ENCODE data around the gene TTC4. TPM values are rescaled to one million over a fixed set of nuclear protein-coding genes. Genes with fewer than 3 reads are reported as not detected.

Gene TTC4
- total RNA-seq, 1 experiment from 2014 or later = 34.7 TPM

GRCh38 chr1:54757833-54758232 is 42.2 kb downstream of the TTC4 start:
- Histone ChIP-seq H3K27ac (ENCODE audit: low read length) (no peak overlapping the region), H2AFZ (ENCODE audit: low read length) (no peak overlapping the region), H3K27me3 (ENCODE audit: low read length) (no peaks in the 10 kb centered on the region), H3K9me2 (replicated peaks; ENCODE audit: low read length) (no peaks in the 10 kb centered on the region), H3K4me2 (ENCODE audit: low read length) (no peak overlapping the region), H3F3A (ENCODE audit: low read length, unreplicated experiment) (no peaks in the 10 kb centered on the region), H3K4me3 (ENCODE audit: low read length) (no peak overlapping the region), H3K79me2 (ENCODE audit: low read length) (peaks cover 7% of the 10 kb centered on the region), H3K36me3 (ENCODE audit: low read depth, low read length) (no peaks in the 10 kb centered on the region), H3K9me3 (ENCODE audit: low read length) (no peaks in the 10 kb centered on the region), H3K9ac (ENCODE audit: low read length) (no peak overlapping the region), H3K4me1 (ENCODE audit: insufficient read depth, low read length) (no peaks in the 10 kb centered on the region), H4K20me1 (ENCODE audit: low read length) (no peaks in the 10 kb centered on the region)
- POLR2A ChIA-PET (ENCODE audit: unreplicated experiment) = no interaction called here
- no peak for DNase-seq
- no TSS peak for BruUV-seq (replicated peaks)
- intact Hi-C loops (cut with micrococcal nuclease) = no loop called here
- no peak for ATAC-seq
- TF ChIP-seq EZH2 (IDR thresholded peaks at IDR 0.05; ENCODE audit: low read length, unreplicated experiment) = no peak
- TF ChIP-seq EZH2phosphoT487 (IDR thresholded peaks at IDR 0.05; ENCODE audit: borderline replicate concordance, low read length) = no peak
- TF ChIP-seq CTCF (conservative IDR thresholded peaks at IDR 0.05; ENCODE audit: low read depth, low read length) = no peak
- CTCF ChIA-PET = no interaction called here

DNA sequence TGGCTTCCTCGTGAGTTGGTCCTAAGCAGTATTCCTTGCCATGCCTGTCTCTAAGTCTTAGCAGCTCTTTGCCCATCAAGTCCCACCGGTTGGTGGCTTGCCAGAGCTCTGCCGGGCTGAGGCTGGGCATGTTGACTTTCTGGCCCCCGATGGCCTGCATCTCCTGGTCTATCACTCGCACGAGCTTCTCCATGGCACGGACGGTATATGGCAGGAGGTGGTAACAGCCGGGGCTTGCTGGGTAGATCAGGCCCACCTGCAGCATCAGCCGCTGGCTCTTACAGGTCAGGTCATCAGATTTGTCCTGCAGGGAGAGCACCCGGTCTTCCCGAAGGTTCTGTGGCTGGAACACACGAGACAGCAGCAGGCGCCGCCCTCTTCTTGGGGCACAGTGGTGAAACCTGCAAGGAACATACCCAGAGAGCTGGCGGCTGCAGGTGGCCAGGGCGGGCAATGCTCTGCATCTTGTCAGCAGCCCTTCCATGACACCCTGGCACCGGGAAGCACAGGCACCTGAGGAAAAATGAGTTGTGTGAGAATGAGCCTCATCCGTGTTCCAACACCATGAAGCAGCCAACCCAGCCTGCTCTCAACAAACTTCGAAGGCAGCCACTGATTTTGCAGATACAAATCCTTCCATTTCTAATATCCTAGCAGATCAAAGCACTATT is 43.2 kb downstream of the TTC4 start:
- Histone ChIP-seq H3K27ac (ENCODE audit: low read length) (no peak overlapping the region), H3F3A (ENCODE audit: low read length, unreplicated experiment) (no peaks in the 10 kb centered on the region), H4K20me1 (ENCODE audit: low read length) (no peaks in the 10 kb centered on the region), H3K36me3 (ENCODE audit: low read depth, low read length) (no peaks in the 10 kb centered on the region), H3K4me3 (ENCODE audit: low read length) (no peak overlapping the region), H3K79me2 (ENCODE audit: low read length) (peaks cover 17% of the 10 kb centered on the region), H3K27me3 (ENCODE audit: low read length) (no peaks in the 10 kb centered on the region), H3K4me1 (ENCODE audit: insufficient read depth, low read length) (peaks cover 7% of the 10 kb centered on the region; the same call in 1 of the 2 replicates), H3K4me2 (ENCODE audit: low read length) (no peak overlapping the region), H2AFZ (ENCODE audit: low read length) (no peak overlapping the region), H3K9ac (ENCODE audit: low read length) (no peak overlapping the region), H3K9me2 (replicated peaks; ENCODE audit: low read length) (no peaks in the 10 kb centered on the region), H3K9me3 (ENCODE audit: low read length) (no peaks in the 10 kb centered on the region)
- ChIA-PET POLR2A (ENCODE audit: unreplicated experiment) (no interaction called here), CTCF (no interaction called here)
- intact Hi-C loops (cut with micrococcal nuclease) = no loop called here
- BruUV-seq (replicated peaks) = no TSS peak
- TF ChIP-seq CTCF (conservative IDR thresholded peaks at IDR 0.05; ENCODE audit: low read depth, low read length) (no peak), EZH2phosphoT487 (IDR thresholded peaks at IDR 0.05; ENCODE audit: borderline replicate concordance, low read length) (no peak), EZH2 (IDR thresholded peaks at IDR 0.05; ENCODE audit: low read length, unreplicated experiment) (no peak)
- DNase-seq (no peak), ATAC-seq (no peak)

DNA sequence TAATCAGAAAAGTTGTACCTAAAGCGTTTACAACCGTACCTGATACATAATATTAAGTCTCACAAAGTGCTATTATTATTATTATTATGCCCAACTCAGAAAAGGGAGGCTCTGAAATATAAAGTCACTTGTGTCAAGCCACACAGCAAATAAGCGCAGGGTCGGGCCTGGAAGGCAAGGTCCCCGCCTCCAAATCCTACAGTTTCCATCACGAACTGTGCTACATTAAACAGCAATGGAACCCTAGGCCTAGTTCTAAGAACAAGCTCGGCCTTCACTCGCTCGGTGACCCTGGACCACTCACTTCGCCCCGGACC is 48.1 kb downstream of the TTC4 start:
- peaks cover 22% of the 10 kb centered on the region for H3K79me2 ChIP-seq (ENCODE audit: low read length)
- H3K4me3 ChIP-seq (ENCODE audit: low read length) = peak overlapping the region; percentile 84
- intact Hi-C loops (cut with micrococcal nuclease) = loop anchor here (1.0 to 2.0 kb wide), 2 partner anchors 31 to 47 kb away; no protein-coding TSS in a partner anchor
- peak overlapping the region; percentile 93 for H3K4me2 ChIP-seq (ENCODE audit: low read length)
- H3K4me1 ChIP-seq (ENCODE audit: insufficient read depth, low read length) = peaks cover 12% of the 10 kb centered on the region; the same call in 1 of the 2 replicates
- ChIA-PET CTCF (no interaction called here), POLR2A (ENCODE audit: unreplicated experiment) (interaction anchor here (0.6 kb wide), 1 partner anchor 48 kb away, joined by 4 read pairs; no protein-coding TSS in a partner anchor)
- TSS peak; percentile 90 for BruUV-seq (replicated peaks)
- no peaks in the 10 kb centered on the region for H3K9me3 ChIP-seq (ENCODE audit: low read length)
- no peaks in the 10 kb centered on the region for H3K27me3 ChIP-seq (ENCODE audit: low read length)
- TF ChIP-seq EZH2phosphoT487 (IDR thresholded peaks at IDR 0.05; ENCODE audit: borderline replicate concordance, low read length) = no peak
- no peak for TF ChIP-seq CTCF (conservative IDR thresholded peaks at IDR 0.05; ENCODE audit: low read depth, low read length)
- TF ChIP-seq EZH2 (IDR thresholded peaks at IDR 0.05; ENCODE audit: low read length, unreplicated experiment) = no peak
- DNase-seq = no peak
- no peaks in the 10 kb centered on the region for H3K9me2 ChIP-seq (replicated peaks; ENCODE audit: low read length)
- ATAC-seq = peak; percentile 3; the same call in 1 of the 2 replicates
- H3K9ac ChIP-seq (ENCODE audit: low read length) = peak overlapping the region; percentile 81
- no peaks in the 10 kb centered on the region for H3K36me3 ChIP-seq (ENCODE audit: low read depth, low read length)
- H3F3A ChIP-seq (ENCODE audit: low read length, unreplicated experiment) = no peaks in the 10 kb centered on the region
- H4K20me1 ChIP-seq (ENCODE audit: low read length) = no peaks in the 10 kb centered on the region
- peak overlapping the region; percentile 88 for H2AFZ ChIP-seq (ENCODE audit: low read length)
- H3K27ac ChIP-seq (ENCODE audit: low read length) = no peak overlapping the region
